Measurements from ENCODE around the gene CALD1.
A peak's percentile ranks its signal among the peaks of the same experiment; 100 is the strongest.

CALD1 gene

GRCh38 chr7:134778941-134779740 lies at the start of gene CALD1:
TSS of gene CALD1 (plus strand) at chr7:134779634. CDS start at chr7:134867734, 88,100 bp downstream.
- peak; percentile 61 for DNase-seq

GRCh38 chr7:134729895-134730294 lies 49.5 kb upstream of the CALD1 start:
- DNase-seq, result no peak

- DNase-seq, result no peak
Measured at GRCh38 chr7:134730411-134730829, 49.0 kb upstream of the CALD1 start.

- no peak for DNase-seq
Measured at GRCh38 chr7:134731616-134732015, 47.8 kb upstream of the CALD1 start.

GRCh38 chr7:134732728-134733127 lies 46.7 kb upstream of the CALD1 start:
- no peak for DNase-seq

GRCh38 chr7:134736381-134736780 lies 43.1 kb upstream of the CALD1 start:
- DNase-seq, result no peak

GRCh38 chr7:134737566-134738345 lies 41.7 kb upstream of the CALD1 start:
- no peak for DNase-seq

- no peak for DNase-seq
Measured at GRCh38 chr7:134739362-134739761, 40.1 kb upstream of the CALD1 start.

GRCh38 chr7:134740376-134740775 lies 39.1 kb upstream of the CALD1 start:
- DNase-seq, result no peak

GRCh38 chr7:134741907-134742635 lies 37.4 kb upstream of the CALD1 start:
- DNase-seq, result no peak

GRCh38 chr7:134742688-134743350 lies 36.6 kb upstream of the CALD1 start:
- no peak for DNase-seq

- no peak for DNase-seq
Measured at GRCh38 chr7:134744569-134744968, 34.9 kb upstream of the CALD1 start.

GRCh38 chr7:134747326-134747725 lies 32.1 kb upstream of the CALD1 start:
- no peak for DNase-seq

GRCh38 chr7:134750083-134751062 lies 29.1 kb upstream of the CALD1 start:
- DNase-seq, result no peak

- DNase-seq, result no peak
Measured at GRCh38 chr7:134752006-134752760, 27.3 kb upstream of the CALD1 start.

- no peak for DNase-seq
Measured at GRCh38 chr7:134755422-134756022, 23.9 kb upstream of the CALD1 start.

- no peak for DNase-seq
Measured at GRCh38 chr7:134757938-134758337, 21.5 kb upstream of the CALD1 start.

GRCh38 chr7:134758981-134759380 lies 20.5 kb upstream of the CALD1 start:
- no peak for DNase-seq

- DNase-seq, result no peak
Measured at GRCh38 chr7:134761266-134761665, 18.2 kb upstream of the CALD1 start.

- DNase-seq, result no peak
Measured at GRCh38 chr7:134763960-134764359, 15.5 kb upstream of the CALD1 start.
